ENCODE data around the gene CD84. TPM values are rescaled to one million over a fixed set of nuclear protein-coding genes. Genes with fewer than 3 reads are reported as not detected.
"Not testable (repeated sequence)": the region's sequence is repeated elsewhere in the genome, so short reads cannot be mapped to it uniquely, and the experiment has no call there.

Gene CD84
- total RNA-seq, 1 experiment from 2014 or later, result not detected

DNA sequence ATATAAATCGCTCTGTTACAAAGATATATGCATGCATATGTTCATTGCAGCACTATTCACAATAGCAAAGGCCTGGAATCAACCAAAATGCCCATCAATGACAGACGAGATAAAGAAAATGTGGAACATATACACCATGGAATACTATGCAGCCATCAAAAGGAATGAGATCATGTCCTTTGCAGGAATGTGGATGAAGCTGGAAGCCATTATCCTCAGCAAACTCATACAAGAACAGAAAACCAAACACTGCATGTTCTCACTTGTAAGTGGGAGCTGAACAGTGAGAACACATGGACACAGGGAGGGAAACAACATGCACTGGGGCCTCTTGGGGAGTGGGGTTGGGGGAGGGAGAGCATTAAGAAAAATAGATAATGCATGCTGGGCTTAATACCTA lies 61.8 kb downstream of the CD84 start:
- not testable (repeated sequence) for DNase-seq (ENCODE audit: low spot score)

- not testable (repeated sequence) for DNase-seq (ENCODE audit: low spot score)
Observed at GRCh38 chr1:160515908-160516307, 63.4 kb downstream of the CD84 start.

DNA sequence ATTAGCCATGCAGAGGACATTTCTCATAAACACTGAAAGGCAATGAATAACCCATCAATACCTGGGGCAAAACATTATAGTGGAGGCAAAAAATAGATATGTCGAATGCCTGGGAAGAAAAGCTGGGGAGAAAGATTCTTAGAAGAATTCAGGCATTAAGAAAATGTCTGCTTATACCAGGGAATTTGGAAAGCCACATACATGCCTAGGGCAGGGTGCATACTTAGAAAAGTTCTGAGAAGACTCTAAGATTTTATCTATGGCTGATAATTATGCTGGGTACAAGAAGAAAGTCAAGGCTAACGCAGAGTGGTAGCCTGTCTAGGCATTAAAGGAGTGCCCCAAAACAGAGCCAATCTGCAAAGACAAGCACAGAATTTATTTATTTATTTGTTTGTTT lies 74.6 kb downstream of the CD84 start:
- DNase-seq (ENCODE audit: low spot score), result no peak

GRCh38 chr1:160503087-160503486 lies 76.2 kb downstream of the CD84 start:
- DNase-seq (ENCODE audit: low spot score), result no peak

DNA sequence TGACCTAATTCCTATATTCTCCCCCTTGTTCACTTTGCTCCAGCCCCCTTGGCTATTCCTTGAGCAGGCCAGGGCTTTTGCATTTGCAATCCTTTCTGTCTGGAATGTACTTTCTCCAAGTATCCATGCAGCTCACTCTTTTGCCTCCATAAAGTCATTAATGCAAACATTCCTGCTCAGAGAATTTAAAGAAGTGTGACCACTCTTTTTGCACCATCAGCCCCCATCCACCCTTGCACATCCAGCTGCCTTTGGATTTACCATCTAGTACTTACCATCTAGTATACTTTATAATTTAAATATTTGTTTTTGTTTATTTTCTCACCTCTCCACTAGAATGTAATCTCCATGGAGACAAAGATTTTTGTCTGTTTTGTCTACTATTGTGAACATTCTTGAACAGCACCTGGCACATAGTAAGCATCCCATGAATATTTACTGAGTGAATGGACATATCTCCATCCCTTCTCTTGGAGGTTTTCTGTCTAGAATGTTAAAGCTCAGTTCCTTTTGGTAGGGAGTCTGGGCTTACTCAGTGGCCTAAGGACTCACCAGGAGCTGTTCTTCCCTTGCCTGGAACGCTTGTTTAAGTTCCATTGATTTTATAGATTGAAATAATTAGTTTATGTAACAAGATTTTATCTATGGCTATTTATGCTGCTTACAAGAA lies 78.8 kb downstream of the CD84 start:
- DNase-seq (ENCODE audit: low spot score), result no peak

DNA sequence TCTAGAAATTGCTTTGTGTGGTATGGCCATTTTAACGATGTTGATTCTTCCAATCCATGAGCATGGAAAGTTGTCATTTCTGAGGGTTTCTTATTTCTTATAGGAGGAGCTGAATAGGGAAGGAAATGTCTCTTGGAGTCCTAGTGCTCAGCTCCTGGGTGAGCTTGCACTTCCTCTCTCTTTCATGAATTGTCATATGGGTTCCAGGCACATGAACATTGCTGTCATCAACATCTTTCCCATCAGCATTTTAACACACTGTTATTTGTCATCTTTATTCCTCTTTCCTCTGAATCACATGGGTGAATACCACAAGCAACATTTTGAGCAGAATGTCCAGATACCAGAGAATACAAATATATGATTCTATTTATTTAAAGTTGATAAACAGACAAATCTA lies 79.7 kb downstream of the CD84 start:
- DNase-seq (ENCODE audit: low spot score), result no peak

DNA sequence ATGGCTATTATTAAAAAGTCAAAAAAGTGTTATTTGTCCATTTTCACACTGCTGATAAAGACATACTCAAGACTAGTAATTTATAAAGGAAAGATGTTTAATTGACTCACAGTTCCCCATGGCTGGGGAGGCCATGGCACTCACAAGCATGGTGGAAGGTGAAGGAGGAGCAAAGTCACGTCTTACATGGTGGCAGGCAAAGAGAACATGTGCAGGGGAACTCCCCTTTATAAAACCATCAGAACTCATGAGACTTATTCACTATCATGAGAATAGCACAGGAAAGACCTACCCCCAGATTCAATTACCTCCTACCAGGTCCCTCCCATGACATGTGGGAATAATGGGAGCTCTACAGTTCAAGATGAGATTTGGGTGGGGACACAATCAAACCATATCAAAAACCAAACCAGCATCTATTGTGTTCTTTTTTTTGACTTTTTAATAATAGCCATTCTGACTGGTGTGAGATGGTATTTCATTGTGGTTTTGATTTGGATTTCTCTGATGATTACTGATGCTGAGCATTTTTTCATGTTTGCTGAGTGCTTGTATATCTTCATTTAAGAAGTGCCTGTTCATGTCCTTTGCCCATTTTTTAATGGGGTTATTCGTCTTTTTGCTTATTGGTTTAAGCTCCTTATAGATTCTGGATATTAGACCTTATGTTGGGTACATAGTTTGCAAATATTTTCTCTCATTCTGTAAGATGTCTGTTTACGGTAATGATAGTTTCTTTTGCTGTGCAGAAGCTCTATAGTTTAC lies 80.8 kb downstream of the CD84 start:
- not testable (repeated sequence) for DNase-seq (ENCODE audit: low spot score)

DNA sequence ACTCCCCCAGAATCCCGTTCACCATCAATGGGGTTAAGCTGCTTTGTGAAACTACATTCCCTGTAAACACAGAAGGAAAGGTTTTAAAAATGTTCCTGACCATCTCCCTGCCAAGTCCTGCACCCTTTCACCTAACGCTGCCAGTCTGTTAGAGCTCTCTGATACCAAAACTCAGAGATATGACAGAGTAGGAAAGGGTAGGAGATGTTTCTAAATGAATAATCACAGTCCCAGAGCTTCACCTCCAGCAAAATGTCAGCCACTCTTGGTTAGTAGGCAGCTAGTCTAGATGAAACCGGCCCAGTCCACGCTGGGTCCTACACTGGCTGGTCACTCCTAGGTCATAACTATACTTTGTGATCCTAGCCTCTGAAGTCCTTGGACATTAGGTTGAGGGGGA lies 83.0 kb downstream of the CD84 start:
- DNase-seq (ENCODE audit: low spot score), result no peak

DNA sequence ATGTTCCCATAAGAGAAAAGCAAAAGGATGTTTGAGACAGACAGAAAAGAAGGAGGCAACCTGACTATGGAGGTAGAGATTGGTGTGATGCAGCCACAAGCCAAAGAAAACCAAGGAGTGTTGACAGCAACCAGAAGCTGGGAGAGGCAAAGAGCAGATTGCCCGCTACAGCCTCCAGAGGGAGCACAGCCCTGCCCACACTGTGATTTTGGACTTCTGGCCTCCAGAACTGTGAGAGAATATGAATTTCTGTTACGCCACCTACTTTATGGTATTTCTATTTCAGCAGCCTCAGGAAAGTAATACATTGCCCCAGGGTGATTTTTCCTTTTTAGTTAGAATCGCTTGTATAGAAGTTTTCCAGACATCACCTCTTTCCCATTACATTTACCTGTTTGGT lies 84.7 kb downstream of the CD84 start:
- peak; percentile 19 for DNase-seq (ENCODE audit: low spot score)

- DNase-seq (ENCODE audit: low spot score), result no peak
Observed at GRCh38 chr1:160492617-160493016, 86.7 kb downstream of the CD84 start.

DNA sequence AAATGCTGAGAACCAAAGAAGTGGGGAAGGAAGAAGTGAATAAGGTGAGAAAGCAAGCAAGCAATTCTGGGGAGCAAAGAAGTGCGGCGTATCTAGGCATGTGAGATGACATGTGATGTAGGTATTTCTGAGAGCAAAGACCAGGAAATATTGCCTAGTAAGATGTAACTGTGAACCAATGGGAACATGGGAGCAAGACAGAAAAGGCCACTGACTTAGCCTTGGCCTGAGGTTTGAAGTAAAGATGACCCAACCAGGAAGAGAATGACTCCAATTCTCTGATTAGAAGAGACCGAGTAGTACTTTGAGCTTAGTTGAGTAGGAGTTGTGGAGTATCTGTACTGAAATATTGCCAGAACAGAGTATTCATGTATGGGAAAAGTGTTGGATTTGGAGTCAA lies 87.3 kb downstream of the CD84 start:
- no peak for DNase-seq (ENCODE audit: low spot score)

Other genes starting within 250 kb of the CD84 start
- 243 and 261 TPM in 2 replicates for gene COPA, start 236.2 kb downstream of the CD84 start, total RNA-seq (2014; rRNA removed; shearing (Covaris generic))
- 103 and 111 TPM in 2 replicates for gene NCSTN, start 236.1 kb downstream of the CD84 start, total RNA-seq (2014; rRNA removed; shearing (Covaris generic))
- not detected in 2 replicates for gene NHLH1, start 212.4 kb downstream of the CD84 start, total RNA-seq (2014; rRNA removed; shearing (Covaris generic))
- 5.7 and 6.3 TPM in 2 replicates for gene VANGL2, start 178.9 kb downstream of the CD84 start, total RNA-seq (2014; rRNA removed; shearing (Covaris generic))
- not detected in 2 replicates for gene SLAMF6, start 56.2 kb downstream of the CD84 start, total RNA-seq (2014; rRNA removed; shearing (Covaris generic))
- gene SLAMF1, start 67.5 kb upstream of the CD84 start, total RNA-seq (2014; rRNA removed; shearing (Covaris generic)), result 0.07 and 1.1 TPM in 2 replicates
- not detected in 2 replicates for gene CD48, start 132.3 kb upstream of the CD84 start, total RNA-seq (2014; rRNA removed; shearing (Covaris generic))
- gene SLAMF7, start 159.8 kb upstream of the CD84 start, total RNA-seq (2014; rRNA removed; shearing (Covaris generic)), result 0.29 and 0.57 TPM in 2 replicates
- gene LY9, start 216.7 kb upstream of the CD84 start, total RNA-seq (2014; rRNA removed; shearing (Covaris generic)), result not detected in 2 replicates